OCI-LY7 (cell line): ENCODE measurements around the gene RNFT2. TPM values are rescaled to one million over a fixed set of nuclear protein-coding genes. Genes with fewer than 3 reads are reported as not detected.

Source experiments
- BruUV-seq: library from RNA; stranded (reverse); fragments of 400-500 nt; replicated peaks from 2 replicates; lab custom pipeline; 2021; lab: Mats Ljungman, UMichigan
- CTCF ChIA-PET: fragments of 300-600 bp; sonication (Branson Sonifier 250); formaldehyde crosslinking; loops from one replicate; lab custom pipeline; 2022; ENCODE audit warnings: antibody characterized with exemption; ENCODE audit not compliant: unreplicated experiment; lab: Charles Lee
- POLR2A ChIA-PET: fragments of 300-600 bp; sonication (Branson Sonifier 250); formaldehyde crosslinking; loops from one replicate; lab custom pipeline; 2022; ENCODE audit warnings: antibody characterized with exemption; lab: Charles Lee
- DNase-seq: peaks from one replicate; pipeline ENCODE4 v3.0.0-alpha.2; 2015; ENCODE audit warnings: low spot score
- H2AFZ ChIP-seq: fragments of 200-600 bp; sonication (generic), shearing (Covaris generic); 2 replicates; pipeline ENCODE4 v1.6.1; 2014; ENCODE audit warnings: mild to moderate bottlenecking, antibody characterized with exemption, low read length, moderate library complexity
- H3K27ac ChIP-seq: fragments of 200-600 bp; sonication (generic); 2 replicates; pipeline ENCODE4 v1.5.1; 2014; ENCODE audit warnings: mixed run types, low read depth, mild to moderate bottlenecking, moderate library complexity, low read length, inconsistent platforms; ENCODE audit not compliant: poor library complexity, severe bottlenecking
- H3K36me3 ChIP-seq: fragments of 200-600 bp; sonication (generic); 2 replicates; pipeline ENCODE4 v1.6.1; 2014; ENCODE audit warnings: mild to moderate bottlenecking, antibody characterized with exemption, low read length, moderate library complexity, mixed read lengths; ENCODE audit not compliant: insufficient read depth
- H3K4me1 ChIP-seq: fragments of 200-600 bp; sonication (generic); 2 replicates; pipeline ENCODE4 v1.5.1; 2014; ENCODE audit warnings: mild to moderate bottlenecking, low read length; ENCODE audit not compliant: insufficient read depth, poor library complexity, severe bottlenecking
- H3K4me2 ChIP-seq: fragments of 200-600 bp; sonication (generic); 2 replicates; pipeline ENCODE4 v1.6.1; 2014; ENCODE audit warnings: mild to moderate bottlenecking, low read length
- H3K4me3 ChIP-seq: fragments of 200-600 bp; sonication (generic); 2 replicates; pipeline ENCODE4 v1.5.1; 2014; ENCODE audit warnings: mild to moderate bottlenecking, low read depth, low read length; ENCODE audit not compliant: poor library complexity, severe bottlenecking
- H3K79me2 ChIP-seq: fragments of 200-600 bp; sonication (generic); 2 replicates; pipeline ENCODE4 v1.6.1; 2016; ENCODE audit warnings: low read depth, mild to moderate bottlenecking, low read length, moderate library complexity, mixed read lengths; ENCODE audit not compliant: insufficient read depth
- H3K9me2 ChIP-seq: fragments of 200-600 bp; sonication (generic); 2 replicates; pipeline ENCODE4 v1.6.1; 2016; ENCODE audit warnings: mild to moderate bottlenecking, low read length, mixed read lengths; ENCODE audit not compliant: insufficient read depth
- H3K9me3 ChIP-seq: fragments of 200-600 bp; sonication (generic); 2 replicates; pipeline ENCODE4 v1.6.1; 2014; ENCODE audit warnings: mild to moderate bottlenecking, mixed run types, low read length, mixed read lengths
- H4K20me1 ChIP-seq: fragments of 200-600 bp; sonication (generic); 2 replicates; pipeline ENCODE4 v1.6.1; 2014; ENCODE audit warnings: mild to moderate bottlenecking, antibody characterized with exemption, low read length, moderate library complexity, mixed read lengths; ENCODE audit not compliant: insufficient read depth
- CTCF ChIP-seq: fragments of 200-600 bp; sonication (generic); conservative IDR thresholded peaks from 2 replicates; pipeline ENCODE4 v1.5.1; 2014; ENCODE audit warnings: mild to moderate bottlenecking, antibody characterized with exemption, low read length, moderate library complexity, mixed read lengths
- EZH2phosphoT487 ChIP-seq: fragments of 200-600 bp; sonication (generic); IDR thresholded peaks from 2 replicates; pipeline ENCODE4 v1.6.1; 2018; ENCODE audit warnings: low read depth, borderline replicate concordance, mild to moderate bottlenecking, mixed run types, antibody characterized with exemption, low read length, moderate library complexity, mixed read lengths
- intact Hi-C: fragments of 100-400 bp; cut with micrococcal nuclease; formaldehyde crosslinking; loops from one replicate; pipeline ENCODE4 v1.10.0; 2022; ENCODE audit not compliant: unreplicated experiment
- total RNA-seq, 2 experiments: library from RNA; depleted of rRNA in 1 of 2; stranded (reverse); fragments of >200 nt in 1 of 2; shearing (Covaris generic) in 1 of 2; gene quantifications; 2 replicates each; pipeline ENCODE4 v1.2.3, GENCODE V29; 2014 to 2022

Gene RNFT2
- total RNA-seq, 2 experiments from 2014 or later, result 40.2 to 62.2 TPM

- Histone ChIP-seq H2AFZ (no peak overlapping the region), H3K27ac (no peak overlapping the region), H3K4me2 (no peak overlapping the region), H3K4me1 (no peaks in the 10 kb centered on the region), H3K9me2 (no peaks in the 10 kb centered on the region), H3K36me3 (peaks cover 66% of the 10 kb centered on the region), H3K79me2 (no peaks in the 10 kb centered on the region), H3K4me3 (no peak overlapping the region), H4K20me1 (no peaks in the 10 kb centered on the region), H3K9me3 (no peaks in the 10 kb centered on the region)
- no TSS peak for BruUV-seq
- intact Hi-C loops, result no loop called here
- ChIA-PET POLR2A (no interaction called here), CTCF (no interaction called here)
- TF ChIP-seq CTCF (no peak), EZH2phosphoT487 (no peak)
- no peak for DNase-seq
Measured at GRCh38 chr12:116777245-116777644, 39.1 kb downstream of the RNFT2 start.

- intact Hi-C loops, result no loop called here
- CTCF ChIA-PET, result no interaction called here
Measured at GRCh38 chr12:116779597-116779996, 41.5 kb downstream of the RNFT2 start.

More at GRCh38 chr12:116779597-116779996, 41.5 kb downstream of the RNFT2 start:
- no peaks in the 10 kb centered on the region for H3K4me1 ChIP-seq
- H2AFZ ChIP-seq, result no peak overlapping the region
- POLR2A ChIA-PET, result no interaction called here
- no peaks in the 10 kb centered on the region; the same call in 1 of the 2 replicates for H3K9me3 ChIP-seq
- no peaks in the 10 kb centered on the region for H3K9me2 ChIP-seq
- H3K4me3 ChIP-seq, result no peak overlapping the region
- no peak overlapping the region for H3K4me2 ChIP-seq
- no peak for TF ChIP-seq EZH2phosphoT487
- TF ChIP-seq CTCF, result no peak
- H3K36me3 ChIP-seq, result peaks cover 68% of the 10 kb centered on the region
- BruUV-seq, result no TSS peak
- no peaks in the 10 kb centered on the region for H3K79me2 ChIP-seq
- no peaks in the 10 kb centered on the region for H4K20me1 ChIP-seq
- DNase-seq, result no peak
- no peak overlapping the region for H3K27ac ChIP-seq
